VCaP (cell line): ENCODE data around the gene PRKG1.

Experiments
- H3K27ac ChIP-seq: fragments of 450-650 bp; 2 replicates; pipeline ENCODE4 v1.5.1; 2017
- CTCF ChIP-seq: fragments of 450-650 bp; conservative IDR thresholded peaks from 2 replicates; pipeline ENCODE4 v1.5.1; 2017; ENCODE audit warnings: mild to moderate bottlenecking, moderate library complexity

Gene PRKG1

GRCh38 chr10:51800725-51801424, 726.6 kb downstream of the PRKG1 start:
- TF ChIP-seq CTCF: no peak
- H3K27ac ChIP-seq: no peak overlapping the region

- H3K27ac ChIP-seq: no peak overlapping the region
- no peak for TF ChIP-seq CTCF
These were observed 727.7 kb downstream of the PRKG1 start for GRCh38 chr10:51802030-51802429.

- no peak overlapping the region for H3K27ac ChIP-seq
These were observed 730.6 kb downstream of the PRKG1 start for GRCh38 chr10:51804866-51805265.

GRCh38 chr10:51806079-51806835, 732.0 kb downstream of the PRKG1 start:
- no peak overlapping the region for H3K27ac ChIP-seq
- no peak for TF ChIP-seq CTCF

More at GRCh38 chr10:51804866-51805265, 730.6 kb downstream of the PRKG1 start:
- TF ChIP-seq CTCF: no peak

- TF ChIP-seq CTCF: no peak
- H3K27ac ChIP-seq: no peak overlapping the region
These were observed 733.9 kb downstream of the PRKG1 start for GRCh38 chr10:51808187-51808586.

GRCh38 chr10:51815723-51816122, 741.4 kb downstream of the PRKG1 start:
- H3K27ac ChIP-seq: no peak overlapping the region
- no peak for TF ChIP-seq CTCF

GRCh38 chr10:51821045-51821444, 746.8 kb downstream of the PRKG1 start:
- H3K27ac ChIP-seq: no peak overlapping the region
- no peak for TF ChIP-seq CTCF
